AG04449 (cell line): Measurements from ENCODE around the gene HABP2.

ENCODE experiments used
- CTCF ChIA-PET: fragments of 350-600 bp; formaldehyde crosslinking; extraction: SDS; loops from one replicate; lab custom pipeline; 2021; ENCODE audit warnings: antibody characterized with exemption; lab: Yijun Ruan, JAX
- POLR2A ChIA-PET: fragments of 400-600, 350-600 bp; formaldehyde crosslinking; extraction: SDS; loops from one replicate; lab custom pipeline; 2020; ENCODE audit warnings: antibody characterized with exemption, inconsistent platforms; lab: Yijun Ruan, JAX
- DNase-seq: peaks from one replicate; pipeline ENCODE4 v3.0.0-alpha.2; 2010; ENCODE audit warnings: low read depth, low spot score
- H3K4me3 ChIP-seq: 2 replicates; pipeline ENCODE4 v1.5.1; 2011; ENCODE audit warnings: low read depth, mild to moderate bottlenecking, control low read depth, low read length
- TF ChIP-seq, protein P1 (sequence below): IDR thresholded peaks from one replicate; pipeline ENCODE4 v1.5.1; 2011; ENCODE audit warnings: mild to moderate bottlenecking, moderate library complexity, low read length, control low read depth, inconsistent platforms; ENCODE audit not compliant: insufficient read depth; ENCODE audit errors: missing control alignments

HABP2 gene

DNA sequence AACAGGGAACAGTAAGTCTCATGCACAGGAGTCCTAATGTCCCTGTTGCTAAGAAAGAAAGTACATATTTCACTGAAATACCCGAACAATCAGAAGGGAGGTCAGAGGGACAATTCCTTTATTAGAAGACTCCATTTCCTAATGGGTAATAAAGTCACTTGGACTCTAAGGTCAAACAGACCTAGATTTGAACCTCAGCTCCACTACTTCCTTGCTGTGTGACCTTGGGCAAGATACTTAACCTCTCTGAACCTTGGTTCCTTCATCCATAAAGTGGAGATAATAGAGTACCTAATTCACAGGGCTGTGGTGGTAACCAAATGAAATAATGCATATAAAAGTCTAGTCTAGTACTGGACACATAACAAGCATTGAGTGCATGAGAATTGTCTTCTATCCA, 29.2 kb upstream of the HABP2 start:
- DNase-seq: no peak
- TF ChIP-seq, protein P1, sequence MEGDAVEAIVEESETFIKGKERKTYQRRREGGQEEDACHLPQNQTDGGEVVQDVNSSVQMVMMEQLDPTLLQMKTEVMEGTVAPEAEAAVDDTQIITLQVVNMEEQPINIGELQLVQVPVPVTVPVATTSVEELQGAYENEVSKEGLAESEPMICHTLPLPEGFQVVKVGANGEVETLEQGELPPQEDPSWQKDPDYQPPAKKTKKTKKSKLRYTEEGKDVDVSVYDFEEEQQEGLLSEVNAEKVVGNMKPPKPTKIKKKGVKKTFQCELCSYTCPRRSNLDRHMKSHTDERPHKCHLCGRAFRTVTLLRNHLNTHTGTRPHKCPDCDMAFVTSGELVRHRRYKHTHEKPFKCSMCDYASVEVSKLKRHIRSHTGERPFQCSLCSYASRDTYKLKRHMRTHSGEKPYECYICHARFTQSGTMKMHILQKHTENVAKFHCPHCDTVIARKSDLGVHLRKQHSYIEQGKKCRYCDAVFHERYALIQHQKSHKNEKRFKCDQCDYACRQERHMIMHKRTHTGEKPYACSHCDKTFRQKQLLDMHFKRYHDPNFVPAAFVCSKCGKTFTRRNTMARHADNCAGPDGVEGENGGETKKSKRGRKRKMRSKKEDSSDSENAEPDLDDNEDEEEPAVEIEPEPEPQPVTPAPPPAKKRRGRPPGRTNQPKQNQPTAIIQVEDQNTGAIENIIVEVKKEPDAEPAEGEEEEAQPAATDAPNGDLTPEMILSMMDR: no peak
- POLR2A ChIA-PET: no interaction called here
- CTCF ChIA-PET: interaction anchor here (1.0 to 9.1 kb wide), 4 partner anchors 82 to 1048 kb away, joined by 3 to 44 read pairs (median 43); no protein-coding TSS in a partner anchor
- H3K4me3 ChIP-seq: no peak overlapping the region

DNA sequence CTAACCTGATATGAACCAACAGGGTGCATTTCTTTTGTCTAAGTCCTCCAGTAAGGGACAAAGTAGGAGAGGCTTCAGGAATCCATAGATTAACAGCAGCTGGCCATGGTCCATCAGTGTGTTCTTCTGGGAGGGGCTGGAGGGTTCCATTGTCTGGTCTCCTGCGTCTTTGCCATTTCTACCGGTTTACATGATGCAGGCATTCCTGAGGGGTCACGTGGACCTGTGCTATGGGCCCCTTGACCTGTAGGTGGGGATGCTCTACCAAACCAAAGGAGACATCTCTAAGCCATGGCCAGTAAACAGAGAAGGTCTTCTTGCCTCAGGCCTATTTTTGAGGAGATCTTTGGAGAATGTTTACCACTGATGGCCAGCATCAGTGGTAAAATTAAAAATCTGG, 28.7 kb upstream of the HABP2 start:
- POLR2A ChIA-PET: no interaction called here
- H3K4me3 ChIP-seq: no peak overlapping the region
- CTCF ChIA-PET: interaction anchor here (1.3 to 9.1 kb wide), 2 partner anchors 39 to 1048 kb away, joined by 5 to 44 read pairs; no protein-coding TSS in a partner anchor
- TF ChIP-seq, protein P1: no peak
- DNase-seq: no peak

DNA sequence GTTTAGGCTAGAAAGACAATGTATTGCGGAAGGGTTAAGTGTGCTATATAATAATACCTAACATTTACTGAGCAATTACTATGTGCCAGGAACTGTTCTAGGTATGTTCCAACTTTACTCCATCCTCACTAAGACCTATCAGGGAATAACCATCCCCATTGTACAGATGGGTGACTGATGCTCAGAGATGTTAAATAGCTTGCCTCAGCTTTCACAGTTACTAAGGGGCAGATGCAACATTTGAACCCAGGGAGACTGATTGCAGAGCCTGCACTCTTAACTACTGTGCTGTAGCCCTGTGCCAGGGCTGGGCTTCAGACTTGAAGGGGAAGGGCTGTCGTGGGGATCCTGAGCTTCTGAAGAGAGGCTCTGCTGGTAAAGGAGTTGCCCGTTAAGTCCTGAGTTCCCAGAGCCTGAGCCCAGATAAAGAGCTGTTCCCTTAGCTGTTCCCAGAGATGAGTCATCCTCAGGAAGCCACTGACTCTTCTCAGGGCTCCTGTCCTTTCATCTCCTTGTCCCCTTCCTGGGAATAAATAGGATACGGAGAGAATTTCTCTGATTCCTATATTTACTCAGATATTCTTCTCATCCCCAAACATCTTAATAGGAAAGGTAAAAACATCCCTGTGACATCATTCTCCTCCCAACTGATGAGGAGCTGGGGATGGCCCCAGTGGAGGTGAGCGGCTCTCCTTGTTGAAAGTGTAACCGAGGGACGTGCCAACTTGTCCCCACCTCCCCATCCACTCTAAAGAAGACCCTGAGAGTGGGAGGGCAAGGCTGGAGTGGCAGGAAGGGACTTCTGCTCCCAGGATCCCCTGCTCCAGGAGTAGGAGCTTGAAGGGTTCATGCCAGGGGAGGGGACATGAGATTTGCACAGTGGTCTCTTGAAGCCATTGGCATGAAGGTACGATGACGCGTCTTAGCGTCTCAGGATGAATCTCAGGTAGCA, 28.0 kb upstream of the HABP2 start:
- no peak for DNase-seq
- TF ChIP-seq, protein P1: no peak
- no peak overlapping the region for H3K4me3 ChIP-seq
- ChIA-PET POLR2A (no interaction called here), CTCF (interaction anchor here (1.0 to 9.1 kb wide), 7 partner anchors 9 to 1053 kb away, joined by 3 to 44 read pairs (median 4); no protein-coding TSS in a partner anchor)

DNA sequence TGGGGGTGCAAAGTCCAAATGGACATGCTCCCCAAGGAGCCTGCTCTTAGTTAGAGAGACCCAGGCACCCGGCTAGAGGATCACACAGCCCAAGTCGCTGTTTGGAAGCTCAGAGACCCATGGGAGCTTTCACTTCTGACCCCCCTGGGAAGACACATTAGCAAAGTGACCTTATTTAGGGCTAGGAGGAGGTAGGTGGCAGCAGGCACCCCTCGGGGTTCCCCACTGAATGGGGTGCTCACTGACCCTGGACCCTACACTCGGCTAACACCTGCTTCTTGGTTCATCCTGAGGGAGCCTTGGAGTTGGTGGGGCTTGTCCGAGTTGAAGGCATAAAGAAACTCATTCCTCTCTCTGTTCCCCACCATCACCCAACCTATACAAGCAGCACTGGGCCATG, 27.1 kb upstream of the HABP2 start:
- TF ChIP-seq, protein P1: no peak
- H3K4me3 ChIP-seq: no peak overlapping the region
- ChIA-PET POLR2A (no interaction called here), CTCF (interaction anchor here (1.1 to 9.1 kb wide), 6 partner anchors 11 to 1054 kb away, joined by 3 to 44 read pairs (median 4); no protein-coding TSS in a partner anchor)
- DNase-seq: no peak

DNA sequence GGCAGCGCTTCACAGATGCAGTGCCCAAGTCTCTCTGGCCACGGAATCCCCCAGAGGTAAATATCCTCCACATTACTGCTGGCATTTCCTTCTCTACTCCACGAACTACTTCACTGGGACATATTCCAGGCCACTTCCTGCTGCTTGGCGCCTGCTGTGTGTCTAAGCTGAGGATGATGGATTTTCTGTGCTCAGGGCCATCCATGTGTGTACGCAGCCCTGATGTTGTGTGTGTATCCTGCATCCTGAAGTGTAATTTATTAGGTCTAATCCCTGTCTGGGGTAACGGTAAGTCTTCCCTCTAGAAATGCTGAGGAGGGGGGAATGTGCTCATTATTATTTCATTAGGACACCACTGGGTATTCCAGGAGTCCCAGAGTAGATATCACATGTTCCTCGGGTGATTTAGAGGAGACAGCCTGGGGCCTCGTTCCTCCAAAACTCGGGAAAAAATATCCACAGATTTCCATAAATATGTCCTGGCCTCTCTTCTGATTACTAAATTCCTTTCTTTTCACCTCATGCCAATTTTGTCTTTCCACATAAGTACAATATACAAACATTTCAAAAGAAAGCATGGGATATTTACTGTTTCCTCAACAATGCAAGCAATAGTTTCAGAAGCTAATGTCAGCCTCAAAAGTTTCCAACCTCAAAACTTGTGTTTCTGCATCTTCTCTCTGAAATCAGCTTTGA, 25.5 kb upstream of the HABP2 start:
- POLR2A ChIA-PET: no interaction called here
- CTCF ChIA-PET: interaction anchor here (1.8 to 1.9 kb wide), 3 partner anchors 9 to 36 kb away, joined by 4 to 7 read pairs (median 5); no protein-coding TSS in a partner anchor
- TF ChIP-seq, protein P1: no peak
- DNase-seq: no peak
- H3K4me3 ChIP-seq: no peak overlapping the region

DNA sequence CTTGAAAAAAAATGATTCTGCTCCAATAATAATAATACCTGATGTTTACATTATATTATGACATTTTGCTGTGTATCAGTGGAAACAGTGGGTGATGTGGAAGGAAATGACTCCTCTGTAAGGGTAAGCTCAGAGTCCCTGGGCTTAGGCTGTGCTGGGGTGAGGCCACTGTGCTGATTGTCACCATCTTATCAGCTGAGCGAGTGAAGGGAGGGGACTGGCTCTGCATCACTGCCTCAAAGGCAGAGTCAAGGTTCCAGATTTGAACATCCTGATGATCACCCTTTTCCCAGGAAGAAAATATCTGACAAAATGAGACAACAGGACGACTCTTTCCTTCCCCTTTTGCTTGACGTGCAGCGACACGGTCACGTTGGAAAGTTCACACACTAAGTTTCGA, 24.0 kb upstream of the HABP2 start:
- ChIA-PET CTCF (interaction anchor here (1.0 to 2.5 kb wide), 4 partner anchors 8 to 87 kb away, joined by 3 to 14 read pairs (median 6); no protein-coding TSS in a partner anchor), POLR2A (no interaction called here)
- TF ChIP-seq, protein P1: no peak
- no peak overlapping the region for H3K4me3 ChIP-seq
- no peak for DNase-seq
